ENCODE results near the gene TMTC2.
"Not testable (repeated sequence)": the region's sequence is repeated elsewhere in the genome, so short reads cannot be mapped to it uniquely, and the experiment has no call there.

The TMTC2 gene

GRCh38 chr12:82838827-82839226, 152.1 kb downstream of the TMTC2 start:
- no peak overlapping the region for H3K4me3 Mint-ChIP-seq
- H3K27me3 Mint-ChIP-seq = no peaks in the 10 kb centered on the region
- intact Hi-C loops (cut with micrococcal nuclease) = loop anchor here (10.0 kb wide), 1 partner anchor 154 kb away; the partner anchor contains the start of gene TMTC2
- H3K27ac Mint-ChIP-seq = no peak overlapping the region
- no peaks in the 10 kb centered on the region for H3K9me3 Mint-ChIP-seq
- H3K36me3 Mint-ChIP-seq (ENCODE audit: low read depth) = no peaks in the 10 kb centered on the region
- H3K4me1 Mint-ChIP-seq (ENCODE audit: low read depth) = peaks cover 4% of the 10 kb centered on the region

DNA sequence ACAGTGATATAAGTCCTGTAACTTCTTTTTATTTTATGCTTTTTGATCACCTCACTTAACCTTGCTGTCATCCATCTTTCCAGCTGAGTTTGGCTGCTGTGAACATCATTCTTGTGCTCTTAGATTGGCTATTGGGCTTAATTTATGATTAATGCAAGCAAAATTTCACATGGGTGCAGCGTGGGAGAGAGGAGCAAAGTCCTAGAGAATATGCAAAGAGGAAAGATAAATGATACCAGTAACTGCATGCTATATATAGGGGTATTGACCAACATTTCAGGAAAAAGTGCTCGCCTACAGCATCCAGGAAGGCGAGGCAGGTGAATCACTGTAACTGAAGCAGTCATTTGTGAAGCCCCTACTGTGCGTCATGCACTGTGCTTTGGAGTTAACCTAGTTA, 153.1 kb downstream of the TMTC2 start:
- intact Hi-C loops (cut with micrococcal nuclease) = loop anchor here (10.0 kb wide), 1 partner anchor 155 kb away; the partner anchor contains the start of gene TMTC2
- Mint-ChIP-seq H3K27me3 (no peaks in the 10 kb centered on the region), H3K36me3 (ENCODE audit: low read depth) (no peaks in the 10 kb centered on the region), H3K4me3 (no peak overlapping the region), H3K4me1 (ENCODE audit: low read depth) (peaks cover 4% of the 10 kb centered on the region), H3K9me3 (no peaks in the 10 kb centered on the region), H3K27ac (no peak overlapping the region)

DNA sequence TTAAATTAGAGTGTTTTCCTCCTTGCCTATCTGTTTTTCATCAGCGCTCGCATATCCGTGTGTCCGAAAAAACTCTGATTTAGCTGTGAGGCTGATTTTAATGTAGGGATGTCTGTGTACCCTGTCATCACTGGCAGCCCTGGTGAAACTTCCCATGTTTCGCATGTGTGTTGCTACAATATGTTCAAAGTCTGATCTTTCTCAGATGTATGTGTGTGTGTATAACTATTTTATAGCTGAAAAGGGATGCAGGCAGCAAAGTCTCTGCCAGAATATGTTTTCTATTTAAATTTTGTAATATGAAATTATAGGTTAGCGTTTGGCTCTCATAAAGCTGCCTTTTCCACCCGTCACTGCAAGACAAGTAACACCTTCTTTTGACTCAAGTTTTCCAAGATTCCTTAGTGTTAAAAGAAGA, 154.8 kb downstream of the TMTC2 start:
- Mint-ChIP-seq H3K4me1 (ENCODE audit: low read depth) (no peaks in the 10 kb centered on the region), H3K27ac (no peak overlapping the region), H3K4me3 (no peak overlapping the region), H3K27me3 (no peaks in the 10 kb centered on the region), H3K9me3 (no peaks in the 10 kb centered on the region), H3K36me3 (ENCODE audit: low read depth) (no peaks in the 10 kb centered on the region)
- intact Hi-C loops (cut with micrococcal nuclease) = no loop called here

DNA sequence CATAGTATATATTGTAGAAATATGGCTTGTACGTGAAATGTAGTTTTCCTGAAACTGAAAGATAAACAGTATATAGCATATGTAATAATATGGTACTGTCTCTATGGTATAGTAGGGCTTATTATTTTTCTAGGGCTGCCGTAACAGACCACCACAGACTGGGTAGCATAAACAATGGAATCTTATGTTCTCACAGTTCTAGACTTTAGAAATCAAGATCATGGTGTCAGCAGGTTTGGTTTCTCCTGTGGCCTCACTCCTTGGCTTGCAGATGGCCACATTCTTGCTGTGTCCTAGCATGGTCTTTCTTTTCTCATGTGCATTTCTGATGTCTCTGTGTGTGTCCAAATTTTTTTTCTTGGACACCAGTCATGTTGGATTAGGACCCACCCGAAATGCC, 155.8 kb downstream of the TMTC2 start:
- Mint-ChIP-seq H3K4me3 (no peak overlapping the region), H3K4me1 (ENCODE audit: low read depth) (no peaks in the 10 kb centered on the region), H3K9me3 (no peaks in the 10 kb centered on the region), H3K27me3 (no peaks in the 10 kb centered on the region), H3K27ac (no peak overlapping the region), H3K36me3 (ENCODE audit: low read depth) (no peaks in the 10 kb centered on the region)
- intact Hi-C loops (cut with micrococcal nuclease) = no loop called here

DNA sequence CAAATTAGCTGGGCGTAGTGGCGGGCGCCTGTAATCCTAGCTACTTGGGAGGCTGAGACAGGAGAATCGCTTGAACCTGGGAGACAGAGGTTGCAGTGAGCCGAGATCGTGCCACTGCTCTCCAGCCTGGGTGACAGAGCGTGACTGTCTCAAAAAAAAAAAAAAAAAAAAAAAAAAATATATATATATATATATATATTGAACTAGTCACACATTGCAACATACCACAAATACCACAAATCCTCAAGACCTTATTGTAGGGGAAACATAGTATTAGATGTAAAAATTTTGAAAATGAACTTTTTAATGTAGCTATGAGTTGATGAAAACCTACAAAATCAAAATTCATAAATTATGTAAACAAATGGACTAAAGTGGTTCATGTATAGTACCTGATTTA, 158.4 kb downstream of the TMTC2 start:
- H3K4me3 Mint-ChIP-seq; H3K27me3 Mint-ChIP-seq; H3K27ac Mint-ChIP-seq; H3K36me3 Mint-ChIP-seq (ENCODE audit: low read depth); H3K9me3 Mint-ChIP-seq; intact Hi-C loops (cut with micrococcal nuclease): not testable (repeated sequence)
- peaks cover 10% of the 10 kb centered on the region for H3K4me1 Mint-ChIP-seq (ENCODE audit: low read depth)

DNA sequence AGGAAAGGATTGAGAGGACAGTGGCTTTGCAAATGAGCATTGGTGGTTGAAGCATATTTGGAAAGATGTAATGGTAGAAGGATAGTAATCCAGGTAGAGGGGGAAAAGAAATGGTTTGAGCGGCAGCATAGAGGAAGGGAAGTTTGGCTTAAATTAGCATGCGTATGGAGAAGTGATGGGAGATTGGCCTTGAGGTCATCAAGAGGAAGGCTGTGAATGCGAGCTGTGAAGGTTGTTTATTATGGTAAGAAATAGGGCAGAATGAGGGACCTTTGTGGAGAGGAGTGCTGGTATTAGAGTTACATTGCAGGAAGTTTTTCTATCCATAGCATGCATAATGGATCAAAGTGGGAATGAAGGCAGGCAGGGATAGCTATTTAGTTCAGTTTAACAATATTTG, 162.1 kb downstream of the TMTC2 start:
- intact Hi-C loops (cut with micrococcal nuclease) = no loop called here
- Mint-ChIP-seq H3K27ac (no peak overlapping the region), H3K27me3 (no peaks in the 10 kb centered on the region)

GRCh38 chr12:82852529-82852928, 165.8 kb downstream of the TMTC2 start:
- Mint-ChIP-seq H3K36me3 (ENCODE audit: low read depth) (no peaks in the 10 kb centered on the region), H3K27me3 (no peaks in the 10 kb centered on the region), H3K9me3 (peaks cover 8% of the 10 kb centered on the region), H3K4me3 (no peak overlapping the region), H3K4me1 (ENCODE audit: low read depth) (peaks cover 33% of the 10 kb centered on the region), H3K27ac (no peak overlapping the region)
- intact Hi-C loops (cut with micrococcal nuclease) = no loop called here

More for the DNA sequence above, 162.1 kb downstream of the TMTC2 start:
- H3K36me3 Mint-ChIP-seq (ENCODE audit: low read depth) = no peaks in the 10 kb centered on the region
- no peak overlapping the region for H3K4me3 Mint-ChIP-seq
- peaks cover 8% of the 10 kb centered on the region for H3K9me3 Mint-ChIP-seq
- peaks cover 16% of the 10 kb centered on the region for H3K4me1 Mint-ChIP-seq (ENCODE audit: low read depth)

- H3K36me3 Mint-ChIP-seq (ENCODE audit: low read depth) = no peaks in the 10 kb centered on the region
- intact Hi-C loops (cut with micrococcal nuclease) = no loop called here
- H3K27me3 Mint-ChIP-seq = no peaks in the 10 kb centered on the region
- no peak overlapping the region for H3K4me3 Mint-ChIP-seq
- no peaks in the 10 kb centered on the region for H3K9me3 Mint-ChIP-seq
- no peak overlapping the region for H3K27ac Mint-ChIP-seq
- peaks cover 24% of the 10 kb centered on the region for H3K4me1 Mint-ChIP-seq (ENCODE audit: low read depth)
Measured at GRCh38 chr12:82855872-82856271, 169.2 kb downstream of the TMTC2 start.

DNA sequence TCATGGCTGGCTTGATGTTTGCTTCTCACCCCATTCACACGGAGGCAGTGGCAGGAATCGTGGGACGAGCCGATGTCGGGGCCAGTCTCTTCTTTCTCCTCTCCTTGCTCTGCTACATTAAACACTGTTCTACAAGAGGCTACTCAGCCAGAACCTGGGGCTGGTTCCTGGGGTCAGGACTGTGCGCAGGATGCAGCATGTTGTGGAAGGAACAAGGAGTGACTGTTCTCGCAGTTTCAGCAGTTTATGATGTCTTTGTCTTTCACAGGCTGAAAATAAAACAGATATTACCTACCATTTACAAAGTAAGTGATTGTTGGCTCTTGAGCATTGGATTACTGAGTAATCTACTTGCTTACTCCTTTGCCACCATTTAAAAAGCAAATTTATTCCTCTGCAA, 170.6 kb downstream of the TMTC2 start:
- Mint-ChIP-seq H3K27me3 (no peaks in the 10 kb centered on the region), H3K27ac (peak overlapping the region; percentile 83), H3K9me3 (no peaks in the 10 kb centered on the region), H3K36me3 (ENCODE audit: low read depth) (no peaks in the 10 kb centered on the region), H3K4me1 (ENCODE audit: low read depth) (peaks cover 24% of the 10 kb centered on the region), H3K4me3 (peak overlapping the region; percentile 45)
- intact Hi-C loops (cut with micrococcal nuclease) = no loop called here

GRCh38 chr12:82857911-82858533, 171.3 kb downstream of the TMTC2 start:
- peaks cover 24% of the 10 kb centered on the region for H3K4me1 Mint-ChIP-seq (ENCODE audit: low read depth)
- H3K4me3 Mint-ChIP-seq = no peak overlapping the region
- intact Hi-C loops (cut with micrococcal nuclease) = no loop called here

GRCh38 chr12:82858534-82858917, 171.8 kb downstream of the TMTC2 start:
- Mint-ChIP-seq H3K4me1 (ENCODE audit: low read depth) (peaks cover 24% of the 10 kb centered on the region), H3K4me3 (no peak overlapping the region), H3K27ac (no peak overlapping the region), H3K27me3 (no peaks in the 10 kb centered on the region), H3K36me3 (ENCODE audit: low read depth) (no peaks in the 10 kb centered on the region), H3K9me3 (no peaks in the 10 kb centered on the region)
- intact Hi-C loops (cut with micrococcal nuclease) = no loop called here

More at GRCh38 chr12:82857911-82858533, 171.3 kb downstream of the TMTC2 start:
- Mint-ChIP-seq H3K27me3 (no peaks in the 10 kb centered on the region), H3K36me3 (ENCODE audit: low read depth) (no peaks in the 10 kb centered on the region), H3K27ac (no peak overlapping the region), H3K9me3 (no peaks in the 10 kb centered on the region)

GRCh38 chr12:82862069-82862841, 175.5 kb downstream of the TMTC2 start:
- Mint-ChIP-seq H3K4me3 (no peak overlapping the region), H3K27me3 (no peaks in the 10 kb centered on the region), H3K36me3 (ENCODE audit: low read depth) (no peaks in the 10 kb centered on the region), H3K4me1 (ENCODE audit: low read depth) (peaks cover 10% of the 10 kb centered on the region), H3K9me3 (no peaks in the 10 kb centered on the region), H3K27ac (no peak overlapping the region)
- intact Hi-C loops (cut with micrococcal nuclease) = no loop called here

- H3K9me3 Mint-ChIP-seq = no peaks in the 10 kb centered on the region
- H3K27me3 Mint-ChIP-seq = no peaks in the 10 kb centered on the region
- H3K27ac Mint-ChIP-seq = no peak overlapping the region
- intact Hi-C loops (cut with micrococcal nuclease) = no loop called here
- H3K4me1 Mint-ChIP-seq (ENCODE audit: low read depth) = peaks cover 3% of the 10 kb centered on the region
- no peaks in the 10 kb centered on the region for H3K36me3 Mint-ChIP-seq (ENCODE audit: low read depth)
- no peak overlapping the region for H3K4me3 Mint-ChIP-seq
Measured at GRCh38 chr12:82862876-82863649, 176.4 kb downstream of the TMTC2 start.

DNA sequence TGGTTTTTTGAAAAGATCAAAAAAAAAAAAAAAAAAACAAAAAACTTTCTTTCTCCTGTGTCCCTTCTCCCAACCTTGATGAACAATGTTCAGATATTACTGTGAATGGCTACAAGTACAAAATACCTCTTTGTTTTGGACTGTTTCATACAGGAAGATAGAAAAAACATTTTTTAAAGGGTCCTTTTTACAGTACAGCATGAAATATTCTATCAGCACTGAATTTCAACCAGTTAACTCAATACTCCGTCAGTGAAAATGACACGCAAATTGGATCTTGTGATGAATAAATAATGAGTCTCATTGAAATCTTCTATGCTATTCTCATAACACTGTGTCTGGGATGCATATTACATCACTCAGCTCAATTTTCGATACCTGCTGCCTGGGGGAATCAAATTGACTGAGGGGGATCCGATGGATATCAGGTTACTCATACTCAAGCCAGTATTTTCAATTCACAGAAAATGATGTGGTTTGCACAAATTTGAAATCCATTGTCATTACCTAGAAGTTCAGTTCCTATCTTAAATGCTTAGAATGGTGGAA, 179.6 kb downstream of the TMTC2 start:
- H3K4me3 Mint-ChIP-seq = no peak overlapping the region
- intact Hi-C loops (cut with micrococcal nuclease) = no loop called here
- no peaks in the 10 kb centered on the region for H3K9me3 Mint-ChIP-seq
- no peaks in the 10 kb centered on the region for H3K36me3 Mint-ChIP-seq (ENCODE audit: low read depth)
- no peaks in the 10 kb centered on the region for H3K27me3 Mint-ChIP-seq
- H3K27ac Mint-ChIP-seq = no peak overlapping the region
- H3K4me1 Mint-ChIP-seq (ENCODE audit: low read depth) = peaks cover 13% of the 10 kb centered on the region

Data from dendritic cell treated with granulocyte-macrophage colony-stimulating factor and Interleukin-4, amounts not matched to agents 40 ng/mL and 50 ng/mL, for 4 days (primary cell).